ENCODE measurements around the gene NDUFB10.

DNA sequence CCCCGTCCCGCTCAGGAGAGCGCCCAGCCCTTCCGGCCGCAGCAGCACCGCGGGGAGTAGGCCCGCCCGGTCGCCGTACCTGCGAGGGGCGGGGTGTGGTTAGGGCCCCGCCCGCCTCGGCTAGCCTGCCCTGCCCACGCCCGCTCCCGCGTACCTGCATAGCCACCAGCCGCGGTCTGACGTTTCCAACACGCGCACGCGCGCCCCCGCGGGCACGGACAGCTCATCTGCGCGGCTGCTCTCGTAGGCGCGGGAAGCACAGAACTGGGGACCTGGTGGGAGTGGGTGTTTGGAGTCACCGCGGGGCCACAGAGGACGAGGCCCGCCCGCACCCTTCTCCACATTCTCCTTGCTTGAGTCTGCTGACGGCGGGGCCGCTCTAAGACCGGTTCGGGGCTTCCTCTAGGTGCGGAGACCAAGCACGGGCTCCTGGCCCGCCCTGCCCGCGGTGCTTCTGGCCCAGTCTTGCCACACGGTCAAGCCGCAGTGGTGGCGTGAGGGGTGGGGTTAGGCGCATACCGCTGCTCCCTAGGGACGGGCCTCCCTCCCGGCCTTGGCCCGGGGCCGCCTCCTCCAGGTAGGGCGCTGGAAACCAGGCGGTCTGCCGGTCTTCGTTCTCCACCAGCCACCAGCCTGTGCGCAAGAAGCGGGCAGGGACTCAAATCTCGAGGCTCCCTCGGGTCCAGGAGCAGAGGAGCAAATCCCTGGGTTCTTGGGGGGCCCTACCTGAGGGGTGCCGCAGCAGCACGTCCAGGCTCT lies 20.1 kb downstream of the NDUFB10 start:
- TF ChIP-seq GATA3 (IDR thresholded peaks at IDR 0.05; ENCODE audit: low read depth, low read length) (no peak), GATA2 (IDR thresholded peaks at IDR 0.05; ENCODE audit: low read depth, low read length) (no peak)
